ENCODE measurements around the gene SMAD6.

The SMAD6 gene

DNA sequence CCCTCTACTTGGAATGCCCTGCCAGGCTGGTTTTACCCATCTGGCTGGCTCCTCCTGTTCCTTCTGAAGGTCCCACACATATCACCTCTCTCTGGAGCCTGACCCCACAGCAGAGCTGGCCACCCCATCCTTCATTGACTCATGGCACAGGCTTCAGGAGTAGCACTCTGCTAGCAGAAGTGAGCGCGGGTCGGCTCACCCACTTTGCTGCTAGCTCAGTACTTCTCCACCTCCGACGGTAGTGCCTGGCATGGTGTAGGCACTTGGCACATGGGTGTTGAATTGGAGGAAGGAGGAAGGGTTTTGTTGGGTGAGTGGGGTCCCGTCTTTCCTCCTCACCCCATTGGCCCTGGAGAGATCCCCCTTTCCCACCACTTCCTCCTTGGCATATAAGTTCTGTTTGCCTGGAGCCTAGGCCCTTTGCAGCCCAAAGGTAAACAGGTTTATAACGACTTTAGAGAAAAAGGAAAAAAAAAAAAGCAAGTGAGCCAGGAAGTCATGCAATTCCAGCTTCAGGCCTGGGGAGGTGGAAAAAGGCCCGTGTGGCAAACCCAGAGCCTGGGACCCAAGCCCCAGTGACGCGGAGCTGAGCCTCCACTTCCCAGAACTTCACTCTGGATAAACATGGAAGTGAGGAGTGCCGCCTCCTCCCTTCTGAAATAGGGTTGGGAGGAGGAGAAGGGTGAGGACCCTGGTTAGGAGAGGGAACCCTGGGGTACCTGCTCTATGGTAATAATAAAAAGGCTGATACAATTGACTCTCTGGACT is 35.4 kb downstream of the SMAD6 start:
- H3K4me1 ChIP-seq (ENCODE audit: control insufficient read depth, insufficient read depth, low read length) = peaks cover 17% of the 10 kb centered on the region
- ChIA-PET CTCF (interaction anchor here (0.6 to 1.8 kb wide), 5 partner anchors 35 to 114 kb away, joined by 3 to 5 read pairs (median 4); no protein-coding TSS in a partner anchor), POLR2A (interaction anchor here (1.1 kb wide), 1 partner anchor 9 kb away, joined by 4 read pairs; no protein-coding TSS in a partner anchor)
- H3K27ac ChIP-seq (ENCODE audit: extremely low read depth, low read depth, low read length) = no peak overlapping the region
- H3K9me3 ChIP-seq (ENCODE audit: control insufficient read depth, insufficient read depth, low read depth, low read length) = no peaks in the 10 kb centered on the region
- no peak overlapping the region for H3K4me3 ChIP-seq (ENCODE audit: low read depth, low read length)
- peaks cover 1 to 58% of the 10 kb centered on the region in 2 experiments; a peak in 2 of 3 replicates for H3K36me3 ChIP-seq (ENCODE audit: control insufficient read depth in 2 of 2, insufficient read depth in 1 of 2, low read length in 2 of 2)
- no peak for TF ChIP-seq ZNF362 (tag by site-specific recombination; IDR thresholded peaks at IDR 0.05)
- TF ChIP-seq ZEB2 (tag by site-specific recombination; IDR thresholded peaks at IDR 0.05) = no peak
- TF ChIP-seq ZNF701 (tag by site-specific recombination; IDR thresholded peaks at IDR 0.05) = no peak
- TF ChIP-seq, protein P1, sequence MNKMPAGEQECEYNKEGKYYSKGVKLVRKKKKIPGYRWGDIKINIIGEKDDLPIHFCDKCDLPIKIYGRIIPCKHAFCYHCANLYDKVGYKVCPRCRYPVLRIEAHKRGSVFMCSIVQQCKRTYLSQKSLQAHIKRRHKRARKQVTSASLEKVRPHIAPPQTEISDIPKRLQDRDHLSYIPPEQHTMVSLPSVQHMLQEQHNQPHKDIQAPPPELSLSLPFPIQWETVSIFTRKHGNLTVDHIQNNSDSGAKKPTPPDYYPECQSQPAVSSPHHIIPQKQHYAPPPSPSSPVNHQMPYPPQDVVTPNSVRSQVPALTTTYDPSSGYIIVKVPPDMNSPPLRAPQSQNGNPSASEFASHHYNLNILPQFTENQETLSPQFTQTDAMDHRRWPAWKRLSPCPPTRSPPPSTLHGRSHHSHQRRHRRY (tag by site-specific recombination; IDR thresholded peaks at IDR 0.05) = no peak
- TF ChIP-seq ZSCAN5A (tag by site-specific recombination; IDR thresholded peaks at IDR 0.05) = no peak
- no peak for TF ChIP-seq MEIS1 (CRISPR knock-in tag; IDR thresholded peaks at IDR 0.05; ENCODE audit: borderline replicate concordance)
- TF ChIP-seq, protein P2, sequence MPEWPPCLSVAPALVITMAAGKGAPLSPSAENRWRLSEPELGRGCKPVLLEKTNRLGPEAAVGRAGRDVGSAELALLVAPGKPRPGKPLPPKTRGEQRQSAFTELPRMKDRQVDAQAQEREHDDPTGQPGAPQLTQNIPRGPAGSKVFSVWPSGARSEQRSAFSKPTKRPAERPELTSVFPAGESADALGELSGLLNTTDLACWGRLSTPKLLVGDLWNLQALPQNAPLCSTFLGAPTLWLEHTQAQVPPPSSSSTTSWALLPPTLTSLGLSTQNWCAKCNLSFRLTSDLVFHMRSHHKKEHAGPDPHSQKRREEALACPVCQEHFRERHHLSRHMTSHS (tag by site-specific recombination; IDR thresholded peaks at IDR 0.05) = no peak
- TF ChIP-seq ZNF626 (tag by site-specific recombination; IDR thresholded peaks at IDR 0.05) = no peak

- H3K36me3 ChIP-seq (ENCODE audit: control insufficient read depth in 2 of 2, insufficient read depth in 1 of 2, low read length in 2 of 2) = peaks cover 0 to 65% of the 10 kb centered on the region in 2 experiments; a peak in 2 of 3 replicates
- H3K27ac ChIP-seq (ENCODE audit: extremely low read depth, low read depth, low read length) = no peak overlapping the region
- TF ChIP-seq SP7 (tag by site-specific recombination; IDR thresholded peaks at IDR 0.05) = no peak
- TF ChIP-seq ZNF768 (tag by site-specific recombination; IDR thresholded peaks at IDR 0.05) = no peak
- TF ChIP-seq ZNF19 (tag by site-specific recombination; IDR thresholded peaks at IDR 0.05; ENCODE audit: low read depth) = no peak
- TF ChIP-seq, protein P3, sequence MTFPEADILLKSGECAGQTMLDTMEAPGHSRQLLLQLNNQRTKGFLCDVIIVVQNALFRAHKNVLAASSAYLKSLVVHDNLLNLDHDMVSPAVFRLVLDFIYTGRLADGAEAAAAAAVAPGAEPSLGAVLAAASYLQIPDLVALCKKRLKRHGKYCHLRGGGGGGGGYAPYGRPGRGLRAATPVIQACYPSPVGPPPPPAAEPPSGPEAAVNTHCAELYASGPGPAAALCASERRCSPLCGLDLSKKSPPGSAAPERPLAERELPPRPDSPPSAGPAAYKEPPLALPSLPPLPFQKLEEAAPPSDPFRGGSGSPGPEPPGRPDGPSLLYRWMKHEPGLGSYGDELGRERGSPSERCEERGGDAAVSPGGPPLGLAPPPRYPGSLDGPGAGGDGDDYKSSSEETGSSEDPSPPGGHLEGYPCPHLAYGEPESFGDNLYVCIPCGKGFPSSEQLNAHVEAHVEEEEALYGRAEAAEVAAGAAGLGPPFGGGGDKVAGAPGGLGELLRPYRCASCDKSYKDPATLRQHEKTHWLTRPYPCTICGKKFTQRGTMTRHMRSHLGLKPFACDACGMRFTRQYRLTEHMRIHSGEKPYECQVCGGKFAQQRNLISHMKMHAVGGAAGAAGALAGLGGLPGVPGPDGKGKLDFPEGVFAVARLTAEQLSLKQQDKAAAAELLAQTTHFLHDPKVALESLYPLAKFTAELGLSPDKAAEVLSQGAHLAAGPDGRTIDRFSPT (tag by site-specific recombination; IDR thresholded peaks at IDR 0.05) = no peak
- TF ChIP-seq ZNF140 (tag by site-specific recombination; IDR thresholded peaks at IDR 0.05) = no peak
- TF ChIP-seq ZNF585B (tag by site-specific recombination; IDR thresholded peaks at IDR 0.05) = no peak
- no peak for TF ChIP-seq ZEB2 (tag by site-specific recombination; IDR thresholded peaks at IDR 0.05)
- TF ChIP-seq ZNF596 (tag by site-specific recombination; IDR thresholded peaks at IDR 0.05) = no peak
- no peak for TF ChIP-seq ZNF473 (tag by site-specific recombination; IDR thresholded peaks at IDR 0.05)
- TF ChIP-seq SCRT1 (tag by site-specific recombination; IDR thresholded peaks at IDR 0.05; ENCODE audit: borderline replicate concordance) = no peak
- no peak for TF ChIP-seq FEZF1 (tag by site-specific recombination; IDR thresholded peaks at IDR 0.05)
- no peak for TF ChIP-seq WT1 (tag by site-specific recombination; IDR thresholded peaks at IDR 0.05)
- TF ChIP-seq ZNF701 (tag by site-specific recombination; IDR thresholded peaks at IDR 0.05) = no peak
- TF ChIP-seq ZNF311 (tag by site-specific recombination; IDR thresholded peaks at IDR 0.05; ENCODE audit: borderline replicate concordance) = no peak
- no peak for TF ChIP-seq ZNF138 (tag by site-specific recombination; IDR thresholded peaks at IDR 0.05; ENCODE audit: borderline replicate concordance)
- no peak for TF ChIP-seq ZBTB17 (tag by site-specific recombination; IDR thresholded peaks at IDR 0.05)
- TF ChIP-seq ZNF132 (tag by site-specific recombination; IDR thresholded peaks at IDR 0.05; ENCODE audit: borderline replicate concordance) = no peak
- CTCF ChIA-PET = interaction anchor here (0.5 to 1.4 kb wide), 4 partner anchors 36 to 1294 kb away, joined by 3 to 6 read pairs (median 4); no protein-coding TSS in a partner anchor
- H3K9me3 ChIP-seq (ENCODE audit: control insufficient read depth, insufficient read depth, low read depth, low read length) = no peaks in the 10 kb centered on the region
- peaks cover 17% of the 10 kb centered on the region for H3K4me1 ChIP-seq (ENCODE audit: control insufficient read depth, insufficient read depth, low read length)
- H3K4me3 ChIP-seq (ENCODE audit: low read depth, low read length) = no peak overlapping the region
- POLR2A ChIA-PET = no interaction called here
Observed at GRCh38 chr15:66738116-66738515, 36.1 kb downstream of the SMAD6 start.
